Motor neuron (in vitro differentiated cells): Measurements from ENCODE around the gene MMD. TPM values are rescaled to one million over a fixed set of nuclear protein-coding genes. Genes with fewer than 3 reads are reported as not detected.
A peak's percentile ranks its signal among the peaks of the same experiment; 100 is the strongest.
"Not testable (repeated sequence)": the region's sequence is repeated elsewhere in the genome, so short reads cannot be mapped to it uniquely, and the experiment has no call there.

ENCODE experiments used
- ATAC-seq, 8 experiments: fragments of 200-7000 bp; cut with Tn5 transposase; replicated peaks in 6 of 8; 2 replicates each; pipeline ENCODE4 v1.8.0; 2021; ENCODE audit warnings: mild to moderate bottlenecking in 8 of 8, moderate library complexity in 8 of 8
- H3K27ac ChIP-seq, 2 donors: fragments of 250-450 bp; sonication (Bioruptor Pico); 2 replicates each; pipeline ENCODE4 v1.9.0; 2021; ENCODE audit warnings: antibody characterized with exemption in 2 of 2, mild to moderate bottlenecking in 2 of 2, moderate library complexity in 1 of 2
- H3K4me1 ChIP-seq, 2 donors: fragments of 250-450 bp; sonication (Bioruptor Pico); replicated peaks in 1 of 2; 2 replicates each; pipeline ENCODE4 v1.6.1; 2021; ENCODE audit warnings: antibody characterized with exemption in 2 of 2, mild to moderate bottlenecking in 2 of 2, moderate library complexity in 1 of 2
- H3K4me3 ChIP-seq, 5 donors: fragments of 250-450 bp; sonication (Bioruptor Pico); 2 replicates each; pipeline ENCODE4 v1.9.0; 2021; ENCODE audit warnings: antibody characterized with exemption in 5 of 5, mild to moderate bottlenecking in 5 of 5, moderate library complexity in 4 of 5
- WGBS, 10 experiments: fragments of 450-650 bp; shearing (Covaris generic); methylation state at CpG; one replicate each; pipeline ENCODE4 v1.0.0; 2022; 5-methylcytosine and 5-hydroxymethylcytosine counted together
- in situ Hi-C, 9 experiments: fragments of 400-800 bp; cut with MboI; loops; one replicate each; pipeline ENCODE4 v1.15.0; 2021; ENCODE audit warnings: low sequenced_read_pairs in 9 of 9, low pct_unique_long_range_greater_than_20kb in 2 of 9; ENCODE audit not compliant: unreplicated experiment in 9 of 9
- total RNA-seq, 8 experiments: library from RNA; unstranded; fragments of 300-600 nt; gene quantifications; 2 replicates each; pipeline versions ENCODE4 v1.2.3 to v1.2.4, GENCODE V29; 2022

The MMD gene
- total RNA-seq, 8 experiments from 2014 or later: 2.3 to 51.5 (median 45.2) TPM

GRCh38 chr17:55452139-55452790 is 30.6 kb upstream of the MMD start:
- in situ Hi-C loops: no loop called here
- ATAC-seq: peak in 3 of 8 experiments; percentile 39 to 82 (median 79)

DNA sequence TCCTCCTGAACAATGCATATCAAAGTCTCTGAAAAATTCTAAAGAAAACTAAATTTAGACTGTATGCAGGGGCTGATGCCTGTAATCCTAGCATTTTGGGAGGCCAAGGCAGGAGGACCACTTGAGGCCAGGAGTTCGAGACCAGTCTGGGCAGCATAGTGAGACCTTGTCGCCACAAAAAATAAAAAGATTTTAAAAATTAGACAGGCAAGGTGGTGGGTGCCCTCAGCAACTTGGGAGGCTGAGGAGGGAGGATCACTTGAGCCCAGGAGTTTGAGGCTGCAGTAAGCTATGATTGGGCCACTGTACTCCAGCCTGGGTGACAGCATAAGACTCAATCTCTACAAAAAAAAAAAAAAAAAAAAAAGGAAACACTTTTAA is 30.1 kb upstream of the MMD start:
- ATAC-seq: no peak
- peaks cover 0 to 3% of the 10 kb centered on the region in 2 donors for H3K4me1 ChIP-seq
- in situ Hi-C loops: no loop called here
- no peak overlapping the region for H3K27ac ChIP-seq
- WGBS, 10 experiments: 20 to 100% (median 81%) methylated on average over 1 to 2 of the region's 2 CpGs; no CpG with 5 or more reads in 1 of the 10 experiments
- H3K4me3 ChIP-seq: no peak overlapping the region

More at GRCh38 chr17:55452139-55452790, 30.6 kb upstream of the MMD start:
- Histone ChIP-seq H3K4me1 (peaks cover 0 to 3% of the 10 kb centered on the region in 2 donors), H3K27ac (no peak overlapping the region), H3K4me3 (no peak overlapping the region)
- WGBS, 10 experiments: 5 to 90% (median 66%) methylated on average over 1 to 4 of the region's 5 CpGs; no CpG with 5 or more reads in 1 of the 10 experiments

- H3K4me3 ChIP-seq: no peak overlapping the region
- H3K4me1 ChIP-seq: peaks cover 0 to 3% of the 10 kb centered on the region in 2 donors
- H3K27ac ChIP-seq: no peak overlapping the region
- WGBS, 10 experiments: 57 to 100% (median 86%) methylated on average over 1 of the region's 1 CpG; no CpG with 5 or more reads in 4 of the 10 experiments
- ATAC-seq: no peak
- in situ Hi-C loops: no loop called here
These were observed 29.6 kb upstream of the MMD start for GRCh38 chr17:55451203-55451641.

GRCh38 chr17:55450232-55450825 is 28.7 kb upstream of the MMD start:
- 63 to 90% (median 86%) methylated on average over 1 to 5 of the region's 7 CpGs; no CpG with 5 or more reads in 1 of the 10 experiments for WGBS, 10 experiments
- no peak overlapping the region for H3K4me3 ChIP-seq
- in situ Hi-C loops: no loop called here
- H3K4me1 ChIP-seq: peaks cover 0 to 3% of the 10 kb centered on the region in 2 donors
- no peak overlapping the region for H3K27ac ChIP-seq
- no peak for ATAC-seq

DNA sequence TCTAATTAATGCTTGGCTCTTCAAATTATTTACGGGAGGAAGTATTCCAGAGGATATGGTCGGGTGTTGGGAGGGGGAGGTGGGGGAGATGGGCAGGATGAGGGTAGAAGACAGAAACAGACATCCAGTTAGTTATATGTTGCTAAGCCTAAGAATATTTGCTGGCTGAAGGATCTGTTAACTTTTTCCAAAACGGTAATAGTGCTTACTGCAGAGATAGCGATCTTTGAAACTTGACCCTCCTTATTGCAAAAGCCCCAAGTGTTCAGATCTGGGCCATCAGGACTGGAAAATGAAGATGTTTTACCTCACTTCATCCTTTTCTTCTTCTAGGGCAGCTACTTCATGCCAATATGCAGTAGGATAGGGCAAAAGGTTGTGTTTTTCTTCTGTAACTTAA is 27.0 kb upstream of the MMD start:
- ATAC-seq: no peak
- Histone ChIP-seq H3K4me3 (no peak overlapping the region), H3K27ac (no peak overlapping the region), H3K4me1 (no peaks in the 10 kb centered on the region)
- in situ Hi-C loops: no loop called here
- 0 to 74% (median 52%) methylated on average over 1 to 4 of the region's 4 CpGs; no CpG with 5 or more reads in 6 of the 10 experiments for WGBS, 10 experiments

GRCh38 chr17:55446581-55447205 is 25.1 kb upstream of the MMD start:
- ATAC-seq: no peak
- H3K4me3 ChIP-seq: no peak overlapping the region
- WGBS, 10 experiments: 49 to 100% (median 90%) methylated on average over 2 to 4 of the region's 4 CpGs; no CpG with 5 or more reads in 1 of the 10 experiments

GRCh38 chr17:55446004-55446403 is 24.4 kb upstream of the MMD start:
- H3K4me1 ChIP-seq, H3K27ac ChIP-seq, H3K4me3 ChIP-seq, in situ Hi-C loops, ATAC-seq: not testable (repeated sequence)
- WGBS, 10 experiments: 62 to 100% (median 95%) methylated on average over 2 to 4 of the region's 4 CpGs; no CpG with 5 or more reads in 5 of the 10 experiments

More at GRCh38 chr17:55446581-55447205, 25.1 kb upstream of the MMD start:
- in situ Hi-C loops: no loop called here
- H3K27ac ChIP-seq: no peak overlapping the region
- no peaks in the 10 kb centered on the region for H3K4me1 ChIP-seq

GRCh38 chr17:55444471-55445441 is 23.1 kb upstream of the MMD start:
- Histone ChIP-seq H3K4me3 (no peak overlapping the region), H3K27ac (no peak overlapping the region), H3K4me1 (no peaks in the 10 kb centered on the region)
- in situ Hi-C loops: no loop called here
- 38 to 80% (median 47%) methylated on average over 1 to 5 of the region's 6 CpGs; no CpG with 5 or more reads in 4 of the 10 experiments for WGBS, 10 experiments
- ATAC-seq: no peak

DNA sequence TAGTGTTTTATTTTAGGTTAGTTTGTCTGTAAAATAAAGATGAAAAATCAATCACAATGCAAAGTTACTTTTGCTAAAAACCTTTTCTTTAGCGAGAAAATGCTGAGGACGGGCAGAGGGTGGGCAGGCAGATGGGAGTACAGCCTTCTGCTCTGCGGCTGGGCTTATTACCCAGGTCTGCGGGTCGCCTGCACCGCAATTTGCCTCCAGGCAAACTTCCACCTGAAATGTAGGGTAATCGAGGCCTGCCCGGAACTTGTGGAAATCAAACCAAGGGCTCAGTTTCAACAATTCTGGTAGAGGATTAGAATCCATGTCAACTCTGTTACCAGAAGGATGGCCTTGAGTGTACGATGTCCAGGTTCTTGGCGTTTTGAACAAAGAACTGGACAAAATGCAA is 22.3 kb upstream of the MMD start:
- in situ Hi-C loops: no loop called here
- Histone ChIP-seq H3K4me1 (no peaks in the 10 kb centered on the region), H3K4me3 (no peak overlapping the region), H3K27ac (no peak overlapping the region)
- WGBS, 10 experiments: 80 to 100% (median 91%) methylated on average over 2 to 8 of the region's 10 CpGs; no CpG with 5 or more reads in 3 of the 10 experiments
- ATAC-seq: no peak

- 10 to 100% (median 83%) methylated on average over 1 to 6 of the region's 6 CpGs for WGBS, 10 experiments
- no peaks in the 10 kb centered on the region for H3K4me1 ChIP-seq
- in situ Hi-C loops: no loop called here
These were observed 21.5 kb upstream of the MMD start for GRCh38 chr17:55442953-55443683.

DNA sequence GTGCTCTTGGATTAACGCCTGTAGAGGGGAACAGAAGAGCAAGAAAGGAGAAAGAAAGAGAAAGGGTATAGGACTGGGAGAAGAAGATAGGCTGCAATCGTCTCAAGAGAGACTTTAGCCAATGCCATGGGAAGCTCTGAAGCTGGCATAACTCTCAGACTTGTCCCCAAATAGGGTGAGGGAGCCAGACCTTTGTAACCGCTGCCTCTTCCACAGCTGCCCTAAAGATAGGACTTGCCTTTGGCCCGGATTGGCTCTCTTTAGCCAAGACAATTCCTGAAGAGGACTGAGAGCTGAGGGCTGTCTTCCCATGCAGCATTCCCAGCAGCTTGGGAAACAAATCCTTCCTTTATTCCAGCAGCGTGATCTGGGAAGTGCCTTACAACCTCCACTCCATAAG is 20.8 kb upstream of the MMD start:
- no peak overlapping the region for H3K27ac ChIP-seq
- in situ Hi-C loops: no loop called here
- no peaks in the 10 kb centered on the region for H3K4me1 ChIP-seq
- WGBS, 10 experiments: 60 to 100% (median 88%) methylated on average over 1 to 4 of the region's 5 CpGs; no CpG with 5 or more reads in 4 of the 10 experiments
- no peak for ATAC-seq
- H3K4me3 ChIP-seq: no peak overlapping the region

More at GRCh38 chr17:55442953-55443683, 21.5 kb upstream of the MMD start:
- H3K27ac ChIP-seq: no peak overlapping the region
- no peak for ATAC-seq
- H3K4me3 ChIP-seq: no peak overlapping the region

- WGBS, 10 experiments: 0 to 100% (median 60%) methylated on average over 1 to 2 of the region's 2 CpGs; no CpG with 5 or more reads in 3 of the 10 experiments
- Histone ChIP-seq H3K4me3 (no peak overlapping the region), H3K27ac (no peak overlapping the region), H3K4me1 (no peaks in the 10 kb centered on the region)
- in situ Hi-C loops: no loop called here
- no peak for ATAC-seq
These were observed 19.9 kb upstream of the MMD start for GRCh38 chr17:55441544-55441943.
